Retinal pigment epithelial cell (primary cell): Measurements from ENCODE around the gene SRGAP2B.
"Not testable (repeated sequence)": the region's sequence is repeated elsewhere in the genome, so short reads cannot be mapped to it uniquely, and the experiment has no call there.

Experiments
- DNase-seq: peaks from one replicate; pipeline ENCODE4 v3.0.0-alpha.2; 2010; ENCODE audit warnings: low read depth
- H3K4me3 ChIP-seq: 2 replicates; pipeline ENCODE4 v1.5.1; 2011; ENCODE audit warnings: mild to moderate bottlenecking, low read length, control low read depth, moderate library complexity

The SRGAP2B gene

DNA sequence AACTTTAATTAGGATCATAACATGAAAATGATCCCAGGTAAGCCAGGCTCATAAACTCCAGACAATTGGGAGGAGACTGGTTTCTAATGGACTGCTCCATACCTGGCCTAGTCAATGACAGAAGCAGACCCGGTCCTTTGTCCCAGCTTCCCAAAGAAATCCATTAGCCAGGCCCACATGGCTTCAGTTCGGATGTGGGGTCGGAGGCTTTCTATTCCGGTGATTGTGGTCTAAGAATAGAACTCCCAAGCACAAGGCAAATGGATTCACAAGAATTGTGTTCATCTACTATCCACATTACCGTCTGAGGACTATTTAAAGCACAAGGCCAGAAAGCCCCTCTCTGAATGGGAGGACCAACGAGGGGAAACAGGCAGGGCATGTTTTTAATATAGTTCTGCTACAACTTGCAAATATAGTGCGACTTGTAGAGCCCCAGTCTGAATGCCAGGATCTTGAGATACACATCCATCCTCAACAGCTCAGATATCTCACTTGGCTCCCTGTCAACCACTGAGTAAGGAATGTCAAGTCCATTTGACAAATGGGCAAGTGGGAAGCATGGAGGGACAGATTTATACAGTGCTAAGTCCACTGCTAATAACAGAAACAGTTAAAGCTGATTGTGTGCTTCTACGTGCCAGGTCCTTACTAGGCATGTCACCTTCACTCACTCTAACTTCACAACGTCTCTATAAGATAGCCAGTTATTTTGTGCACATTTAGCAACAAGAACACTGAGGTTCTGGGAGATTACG, 42.9 kb downstream of the SRGAP2B start:
- not testable (repeated sequence) for H3K4me3 ChIP-seq, DNase-seq

DNA sequence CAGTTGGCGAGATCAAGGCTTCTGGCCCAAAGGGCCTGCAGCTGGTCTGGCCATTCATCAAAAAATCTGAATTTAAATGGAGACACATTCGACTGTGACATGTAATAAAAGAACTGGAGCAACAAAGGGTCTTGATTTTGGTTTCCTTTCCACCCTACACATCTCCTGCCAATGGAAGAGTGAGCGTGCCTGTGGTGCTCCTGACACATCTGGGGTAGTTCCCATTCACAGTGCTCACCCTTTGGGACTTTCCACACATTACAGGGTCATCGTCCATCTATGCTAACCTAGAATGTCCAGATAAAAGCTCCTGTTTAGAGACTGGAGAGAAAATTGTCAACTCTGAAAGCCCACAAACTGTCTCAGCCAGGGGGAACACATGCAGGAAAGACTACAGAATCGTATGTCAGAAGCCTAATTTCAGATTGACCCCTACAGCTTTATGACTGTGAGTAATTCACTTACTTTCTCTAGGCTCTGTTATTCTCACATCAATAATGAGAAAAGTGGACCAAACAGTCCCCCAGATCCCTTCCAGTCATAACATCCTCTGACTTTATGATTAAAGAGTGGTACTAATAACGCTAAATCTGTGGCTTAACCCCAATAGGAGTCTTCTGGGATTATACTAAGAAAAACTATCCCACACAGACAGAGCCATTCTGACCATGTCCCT, 46.8 kb downstream of the SRGAP2B start:
- DNase-seq, H3K4me3 ChIP-seq: not testable (repeated sequence)

DNA sequence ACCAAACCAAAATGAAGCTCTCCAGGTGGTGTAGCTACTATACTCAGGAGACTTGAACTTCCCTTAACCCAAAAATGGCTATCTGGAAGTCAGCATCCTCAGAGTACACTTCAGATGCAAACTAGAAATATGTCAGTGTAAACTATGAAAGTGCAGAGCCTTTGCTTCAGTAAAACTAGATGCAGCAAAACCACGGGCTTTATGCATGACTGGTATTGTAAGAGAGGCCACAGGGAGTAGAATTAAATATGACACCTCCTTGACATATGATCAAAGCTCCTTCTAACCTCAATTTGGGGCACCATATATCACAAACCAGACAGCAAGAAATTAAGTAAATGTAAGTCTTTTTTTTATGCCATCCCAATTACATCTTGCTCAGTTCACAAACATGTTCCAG, 47.6 kb downstream of the SRGAP2B start:
- not testable (repeated sequence) for DNase-seq, H3K4me3 ChIP-seq

DNA sequence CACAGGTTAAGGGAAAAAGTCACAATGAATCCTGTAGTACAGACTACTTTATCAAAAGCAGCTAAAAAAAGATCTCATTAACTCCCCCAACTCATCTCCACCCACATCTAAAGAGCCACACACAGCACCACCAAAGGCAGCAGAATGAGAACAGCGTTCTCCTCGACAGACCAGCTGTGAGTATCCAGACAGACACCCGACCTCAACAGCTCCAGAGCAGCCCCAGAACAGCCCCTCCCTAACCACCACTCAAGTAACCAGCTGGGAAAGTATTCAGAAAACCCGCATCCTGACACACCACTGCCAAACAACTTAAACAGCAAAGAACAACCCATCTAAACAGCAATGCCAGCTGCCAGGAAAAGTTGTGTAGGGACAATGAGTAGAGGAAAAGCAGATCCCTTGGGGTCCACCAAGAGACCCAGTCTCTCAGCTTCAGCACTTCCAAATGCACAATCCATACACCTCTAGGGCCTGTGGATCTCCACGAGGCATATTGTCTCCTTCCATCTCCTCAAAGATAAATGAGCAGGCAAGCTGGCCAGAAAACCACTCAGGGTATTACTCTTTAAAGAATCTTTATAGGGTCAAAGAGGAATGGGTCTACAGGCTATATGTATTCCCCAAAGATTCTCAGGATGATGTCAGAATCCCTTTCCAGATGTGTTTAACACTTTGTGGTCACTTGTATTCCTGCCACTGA, 49.4 kb downstream of the SRGAP2B start:
- not testable (repeated sequence) for DNase-seq, H3K4me3 ChIP-seq

DNA sequence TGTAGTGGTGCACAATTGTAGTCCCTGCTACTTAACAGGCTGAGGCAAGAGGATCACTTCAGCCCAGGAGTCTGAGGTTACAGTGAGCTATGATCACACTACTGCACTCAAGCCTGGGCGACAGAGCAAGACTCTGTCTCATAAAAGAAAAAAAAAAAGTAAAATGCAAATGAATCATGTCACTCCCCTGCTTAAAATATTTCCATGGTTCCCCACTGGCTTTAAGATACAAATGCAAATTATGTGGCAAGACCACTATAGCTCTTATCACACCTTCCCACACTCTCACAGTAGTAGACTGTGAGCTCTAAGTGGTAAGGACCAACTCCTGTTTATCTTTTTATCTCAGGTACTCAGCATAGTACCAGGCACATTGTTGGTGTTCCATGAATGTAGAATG, 53.6 kb downstream of the SRGAP2B start:
- not testable (repeated sequence) for DNase-seq, H3K4me3 ChIP-seq

DNA sequence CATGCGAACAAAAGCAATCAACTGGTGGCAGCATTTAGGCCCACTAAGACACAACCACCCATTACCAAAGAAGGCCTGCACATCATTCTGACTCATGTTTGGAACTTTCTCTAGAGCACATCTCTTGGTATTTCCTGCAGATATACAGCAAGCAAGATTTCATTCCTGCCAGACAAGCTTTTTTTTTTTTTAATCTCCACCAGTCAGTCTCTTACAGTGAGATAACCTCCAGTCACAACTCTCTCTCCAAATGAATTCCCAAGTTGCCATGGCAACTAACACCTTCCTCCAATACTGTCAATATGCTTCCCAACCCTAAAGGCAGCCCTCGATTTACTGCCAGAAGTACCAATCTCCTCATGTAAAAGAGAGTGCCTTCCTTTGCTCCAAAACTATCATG, 59.1 kb downstream of the SRGAP2B start:
- H3K4me3 ChIP-seq, DNase-seq: not testable (repeated sequence)

DNA sequence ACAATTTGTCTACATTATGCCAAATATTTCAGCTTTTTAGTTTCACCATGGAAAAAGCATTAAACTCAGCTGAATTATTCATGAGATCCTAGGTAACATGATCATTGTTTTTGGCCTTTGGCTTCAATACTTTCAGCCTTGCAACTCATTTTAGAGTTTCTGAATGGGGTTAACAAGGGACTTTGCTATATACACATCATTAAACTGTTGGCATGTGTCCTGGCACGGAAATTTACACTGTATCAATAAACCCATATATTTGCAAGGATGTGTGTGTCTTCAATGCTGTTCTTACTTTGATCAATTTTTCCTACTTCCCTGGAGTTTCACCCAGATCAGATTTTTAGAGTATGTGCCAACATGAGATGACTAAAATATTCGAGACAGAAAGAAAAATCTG, 61.6 kb downstream of the SRGAP2B start:
- not testable (repeated sequence) for H3K4me3 ChIP-seq, DNase-seq

DNA sequence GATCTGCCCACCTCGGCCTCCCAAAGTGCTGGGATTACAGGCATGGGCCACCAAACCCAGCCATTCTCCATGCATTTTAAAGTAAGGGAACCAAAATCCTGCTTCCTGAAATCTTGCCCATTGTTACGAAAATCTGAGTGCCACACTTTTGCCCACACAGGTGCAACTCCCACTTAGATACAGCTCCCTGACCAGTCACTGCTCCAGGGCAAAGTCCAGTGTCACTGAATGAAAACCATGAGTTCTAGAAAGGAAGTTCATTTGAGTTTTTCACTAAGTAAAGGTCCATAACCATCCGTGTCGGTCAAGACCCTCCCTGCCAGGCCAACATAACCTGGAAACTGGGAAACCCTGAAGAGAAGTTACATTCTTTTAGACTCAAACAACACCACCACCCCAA, 67.9 kb downstream of the SRGAP2B start:
- DNase-seq, H3K4me3 ChIP-seq: not testable (repeated sequence)

DNA sequence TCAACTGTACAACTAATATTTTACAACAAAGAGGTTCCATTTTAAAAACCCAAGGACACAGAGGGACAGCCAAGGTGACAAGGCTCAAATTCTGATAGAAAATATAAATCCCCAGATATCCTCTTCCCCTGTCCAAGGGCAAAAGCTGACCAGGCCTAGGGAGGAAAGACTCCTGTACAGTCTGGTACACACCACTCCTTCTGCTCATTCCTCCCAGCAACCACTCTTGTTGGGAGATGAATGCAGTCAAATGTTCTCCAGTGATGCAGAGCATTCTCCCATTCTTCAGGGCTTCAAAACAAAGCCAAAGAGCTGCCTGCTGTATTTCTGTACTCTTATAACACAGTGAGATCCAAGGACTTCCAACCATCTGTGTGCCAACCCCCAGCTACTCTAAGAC, 69.8 kb downstream of the SRGAP2B start:
- not testable (repeated sequence) for H3K4me3 ChIP-seq, DNase-seq

DNA sequence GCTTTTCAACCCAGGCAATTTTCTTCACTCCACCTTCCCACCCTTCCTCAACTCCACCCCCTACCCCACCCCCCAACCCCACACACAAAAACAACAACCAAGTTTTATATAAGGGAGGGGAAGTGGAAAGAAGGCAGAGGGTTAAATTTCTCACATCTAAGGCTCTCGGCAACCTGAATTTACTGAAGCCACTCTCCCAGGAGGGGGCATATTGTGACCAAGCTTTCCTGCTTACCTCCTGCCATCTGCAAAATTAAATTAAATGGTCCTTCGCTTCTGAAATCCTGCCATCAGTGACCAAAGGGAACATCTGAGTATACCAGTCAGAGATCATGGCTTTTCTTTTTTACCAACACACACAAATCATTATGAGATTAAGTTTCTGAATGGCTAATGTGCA, 72.9 kb downstream of the SRGAP2B start:
- not testable (repeated sequence) for H3K4me3 ChIP-seq, DNase-seq

DNA sequence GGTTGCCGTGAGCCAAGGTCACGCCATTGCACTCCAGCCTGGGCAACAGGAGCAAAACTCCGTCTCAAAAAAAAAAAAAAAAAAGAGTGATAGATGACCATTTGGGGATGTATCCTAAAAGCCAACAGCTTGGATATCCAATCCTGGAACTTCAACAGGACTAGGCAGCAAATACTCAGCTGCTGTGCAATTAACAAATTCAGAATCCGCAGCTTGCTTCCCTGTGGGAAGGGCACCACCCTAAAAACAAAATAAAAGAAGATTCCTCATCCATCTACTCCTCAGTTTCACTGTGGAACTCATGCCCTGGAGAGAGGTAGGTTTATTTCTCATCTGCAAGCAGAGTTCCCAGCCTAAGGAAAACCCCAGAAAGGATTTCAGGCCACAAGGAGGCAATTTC, 73.4 kb downstream of the SRGAP2B start:
- not testable (repeated sequence) for DNase-seq, H3K4me3 ChIP-seq

DNA sequence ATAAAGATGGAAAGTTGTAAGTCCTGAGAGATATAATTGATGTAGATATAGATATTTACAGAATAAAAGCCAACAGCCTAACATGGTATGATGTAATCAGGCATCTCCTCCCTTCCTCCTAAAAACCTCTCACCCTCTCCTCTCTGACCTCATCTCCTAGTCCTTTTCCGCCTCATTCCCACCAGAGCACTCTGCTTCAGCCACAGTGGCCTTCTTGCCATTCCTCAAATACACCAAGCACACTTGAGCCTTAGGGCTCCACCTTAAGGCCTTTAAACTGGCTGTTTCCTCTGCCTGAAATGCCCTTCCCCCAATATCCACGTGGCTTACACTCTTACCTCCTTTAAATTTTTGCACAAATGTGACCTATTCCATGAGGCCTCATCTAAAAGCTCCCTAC, 75.4 kb downstream of the SRGAP2B start:
- not testable (repeated sequence) for H3K4me3 ChIP-seq, DNase-seq

DNA sequence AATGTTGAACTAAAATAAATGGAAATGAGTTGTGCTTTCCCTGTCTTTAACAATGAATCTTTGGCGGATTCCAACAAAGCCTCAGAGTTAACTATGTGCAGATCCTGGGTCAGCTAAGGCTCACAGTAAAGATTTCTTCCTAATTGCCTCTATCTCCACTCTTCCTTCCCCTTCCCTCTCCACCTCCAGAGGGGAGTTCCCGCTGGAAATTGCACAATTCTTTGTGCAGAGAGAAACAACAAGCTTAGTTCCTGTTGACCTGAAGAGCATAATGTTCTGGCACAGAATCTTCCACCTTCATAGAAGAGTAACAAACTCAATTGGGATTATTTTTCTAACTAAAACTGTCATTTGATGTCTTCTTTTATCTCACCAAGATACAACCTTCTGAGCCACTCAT, 77.4 kb downstream of the SRGAP2B start:
- not testable (repeated sequence) for H3K4me3 ChIP-seq, DNase-seq

DNA sequence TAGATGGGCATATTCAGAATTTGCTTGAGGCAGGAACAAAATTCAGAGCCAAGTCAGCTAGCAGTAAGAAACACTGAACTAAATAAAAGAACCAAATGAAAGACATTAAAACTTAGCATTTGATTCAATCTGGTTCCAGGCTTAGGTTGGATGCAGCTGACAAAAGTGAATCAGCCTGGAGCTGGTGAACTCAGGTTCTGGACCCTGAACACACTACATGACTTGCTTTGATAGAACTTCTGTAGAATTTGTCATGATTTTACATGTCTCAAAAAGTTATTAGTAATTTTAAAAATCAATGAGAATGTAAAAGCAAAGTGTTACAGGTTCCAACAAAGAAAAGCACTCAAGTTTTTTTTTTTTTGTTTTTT, 78.7 kb downstream of the SRGAP2B start:
- not testable (repeated sequence) for H3K4me3 ChIP-seq, DNase-seq

DNA sequence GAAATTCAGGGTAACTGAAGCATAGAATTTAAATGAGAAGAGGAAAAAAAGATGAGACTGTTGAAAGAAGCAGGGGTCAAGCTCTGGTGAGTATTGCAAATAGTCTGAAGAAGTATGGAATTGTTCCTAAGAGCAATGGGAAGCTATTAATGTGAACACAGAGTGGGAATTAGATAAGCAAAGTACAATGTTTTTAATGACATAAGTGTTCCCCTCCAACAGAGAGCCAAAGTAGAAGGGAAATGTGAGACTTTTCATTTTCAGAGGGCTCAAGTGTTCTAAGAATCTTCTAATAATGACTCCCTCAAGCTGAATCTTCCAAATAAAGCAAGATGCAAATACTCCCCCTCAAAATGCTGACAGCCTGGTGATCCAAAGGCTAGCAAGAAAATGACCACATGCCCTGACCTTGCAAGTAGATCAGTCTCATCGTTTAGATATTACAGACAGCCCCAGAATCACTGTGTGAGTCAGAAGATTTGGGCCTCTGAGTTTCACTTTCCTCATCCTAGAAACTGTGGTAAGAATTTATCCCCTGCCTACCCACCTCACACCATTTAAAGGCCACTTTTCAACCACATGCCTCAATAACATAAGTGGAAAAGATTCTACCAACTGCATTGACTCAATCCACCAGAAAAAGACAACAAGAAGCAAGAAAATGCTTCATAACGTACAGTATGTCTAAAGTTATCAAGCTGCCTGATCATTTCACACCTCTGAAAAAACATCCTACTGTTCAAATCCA, 79.2 kb downstream of the SRGAP2B start:
- not testable (repeated sequence) for H3K4me3 ChIP-seq, DNase-seq

DNA sequence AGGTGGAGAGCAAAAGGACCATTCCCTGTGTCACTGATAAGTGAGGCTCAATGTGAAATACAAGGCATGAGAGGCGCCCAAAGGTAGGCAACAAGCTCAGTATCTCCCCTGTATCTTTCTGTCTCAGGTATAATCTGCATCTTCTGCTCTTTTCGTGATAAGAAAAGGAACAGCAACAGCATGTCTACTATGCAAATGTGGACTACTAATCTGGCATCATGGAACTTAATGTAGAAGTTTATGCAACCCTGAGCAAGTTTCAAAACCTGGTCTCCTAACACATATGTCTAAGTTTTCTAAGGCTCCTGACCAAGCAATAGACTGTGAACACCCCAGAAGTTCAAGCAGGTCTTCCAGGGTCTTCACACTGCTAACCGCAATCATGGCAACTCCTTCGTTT, 81.8 kb downstream of the SRGAP2B start:
- DNase-seq, H3K4me3 ChIP-seq: not testable (repeated sequence)

DNA sequence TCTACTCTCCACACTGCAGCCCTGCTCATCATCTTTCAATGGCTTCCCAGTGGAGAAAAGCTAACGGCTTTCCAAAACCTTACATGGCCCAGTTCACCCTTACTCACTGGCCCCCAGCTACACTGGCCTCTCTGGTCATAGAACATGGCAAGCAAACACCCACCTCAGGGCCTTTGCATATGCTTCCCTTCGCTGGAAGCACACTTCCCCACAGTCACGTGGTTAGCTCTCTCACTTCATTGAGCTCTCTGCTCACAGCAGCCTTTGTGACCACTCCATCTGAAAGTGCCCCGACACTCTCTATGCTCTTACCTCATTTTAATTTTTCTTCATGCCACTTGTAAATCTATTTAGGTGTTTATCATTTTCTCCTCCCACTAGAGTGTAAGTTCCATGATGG, 83.3 kb downstream of the SRGAP2B start:
- DNase-seq, H3K4me3 ChIP-seq: not testable (repeated sequence)

DNA sequence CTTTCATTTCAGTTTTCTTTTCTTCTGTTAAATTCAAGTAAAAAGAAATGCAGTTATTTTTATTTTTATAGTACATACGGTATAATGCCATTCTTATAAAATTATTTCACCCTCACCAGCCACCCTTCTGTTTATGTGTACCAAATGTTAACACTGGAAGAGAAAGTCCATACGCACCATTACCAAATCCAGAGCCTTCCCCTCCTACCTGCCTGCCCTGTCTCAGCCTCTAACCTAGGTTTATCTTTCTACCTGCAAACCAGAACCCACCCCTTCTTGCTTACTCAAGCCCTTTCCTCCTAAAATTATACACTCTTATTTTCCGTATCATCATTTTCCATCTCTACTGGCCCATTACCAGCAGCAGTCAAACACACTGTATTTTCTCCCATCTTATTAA, 84.5 kb downstream of the SRGAP2B start:
- not testable (repeated sequence) for DNase-seq, H3K4me3 ChIP-seq

DNA sequence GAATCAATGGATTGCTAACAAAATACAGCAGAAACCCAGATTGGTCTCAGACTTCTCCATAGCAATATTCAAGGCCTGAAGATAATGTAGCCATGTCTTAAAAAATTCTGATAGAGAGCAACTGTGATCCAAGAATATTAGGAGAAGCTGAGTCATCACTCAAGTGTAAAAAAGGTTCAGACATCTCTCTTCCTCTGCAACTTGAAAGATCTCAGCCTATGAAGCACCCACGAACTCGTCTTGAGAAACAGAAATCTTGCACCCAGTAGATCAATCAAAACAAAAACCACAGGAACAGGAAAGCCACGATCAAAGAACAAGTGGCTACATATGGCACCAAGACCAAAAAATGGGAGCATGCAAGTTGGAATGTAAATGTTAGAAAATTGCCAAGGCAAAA, 85.2 kb downstream of the SRGAP2B start:
- H3K4me3 ChIP-seq, DNase-seq: not testable (repeated sequence)

DNA sequence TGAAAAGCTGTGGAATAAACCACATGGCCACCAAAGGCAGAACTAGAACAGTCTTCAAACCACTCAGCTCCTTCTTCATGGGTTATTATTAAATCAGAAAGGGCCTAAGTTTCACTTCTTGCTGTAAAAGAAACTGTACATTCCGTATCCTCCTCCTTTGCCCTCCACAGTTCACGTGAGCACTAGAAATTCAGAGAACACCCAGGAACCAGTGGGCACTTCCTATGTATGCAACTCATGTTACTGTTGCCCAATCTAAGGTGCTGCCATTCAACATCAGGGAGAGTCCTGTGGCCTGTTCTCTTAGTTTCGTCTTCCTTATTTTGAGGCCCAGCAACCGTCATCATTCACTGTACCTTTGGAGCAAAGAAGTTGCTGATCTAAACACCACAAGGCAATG, 86.7 kb downstream of the SRGAP2B start:
- DNase-seq, H3K4me3 ChIP-seq: not testable (repeated sequence)
